OCI-LY1 (cell line): ENCODE results near the gene BTBD9.
"Not testable (repeated sequence)": the region's sequence is repeated elsewhere in the genome, so short reads cannot be mapped to it uniquely, and the experiment has no call there.

Experiments used
- H2AFZ ChIP-seq: fragments of 200-600 bp; sonication (generic), shearing (Covaris generic); 2 replicates; pipeline ENCODE4 v1.6.0; 2014; ENCODE audit warnings: antibody characterized with exemption, mild to moderate bottlenecking, low read length
- H3F3A ChIP-seq: fragments of 200-600 bp; sonication (generic), shearing (Covaris generic); 2 replicates; pipeline ENCODE4 v1.6.0; 2014; ENCODE audit warnings: mild to moderate bottlenecking, antibody characterized with exemption, low read length, moderate library complexity; ENCODE audit not compliant: insufficient read depth
- H3K27ac ChIP-seq: fragments of 200-600 bp; sonication (generic); 2 replicates; pipeline ENCODE4 v1.5.1; 2014; ENCODE audit warnings: low read length, mixed run types, mild to moderate bottlenecking, low read depth; ENCODE audit not compliant: poor library complexity, severe bottlenecking
- H3K27me3 ChIP-seq: fragments of 200-600 bp; sonication (generic); 2 replicates; pipeline ENCODE4 v1.6.0; 2014; ENCODE audit warnings: antibody characterized with exemption, mild to moderate bottlenecking, low read length, moderate library complexity; ENCODE audit not compliant: insufficient read depth
- H3K36me3 ChIP-seq: fragments of 200-600 bp; sonication (generic); 2 replicates; pipeline ENCODE4 v1.6.1; 2014; ENCODE audit warnings: mild to moderate bottlenecking, antibody characterized with exemption, low read length, moderate library complexity, mixed read lengths; ENCODE audit not compliant: insufficient read depth
- H3K4me1 ChIP-seq: fragments of 200-600 bp; sonication (generic); 2 replicates; pipeline ENCODE4 v1.5.1; 2014; ENCODE audit warnings: mild to moderate bottlenecking, low read length, moderate library complexity; ENCODE audit not compliant: insufficient read depth, severe bottlenecking
- H3K4me2 ChIP-seq: fragments of 200-600 bp; sonication (generic), shearing (Covaris generic); 2 replicates; pipeline ENCODE4 v1.6.1; 2014; ENCODE audit warnings: low read length
- H3K4me3 ChIP-seq: fragments of 200-600 bp; sonication (generic); 2 replicates; pipeline ENCODE4 v1.5.1; 2014; ENCODE audit warnings: low read length, low read depth, mild to moderate bottlenecking, mixed read lengths; ENCODE audit not compliant: poor library complexity, severe bottlenecking
- H3K79me2 ChIP-seq: fragments of 200-600 bp; shearing (Covaris generic); 2 replicates; pipeline ENCODE4 v1.6.1; 2016; ENCODE audit warnings: mixed run types, low read length, mixed read lengths; ENCODE audit not compliant: insufficient read depth
- H3K9ac ChIP-seq: fragments of 200-600 bp; sonication (generic), shearing (Covaris generic); 2 replicates; pipeline ENCODE4 v1.6.1; 2014; ENCODE audit warnings: mild to moderate bottlenecking, low read length, mixed read lengths
- H3K9me2 ChIP-seq: fragments of 200-600 bp; sonication (generic), shearing (Covaris generic); 2 replicates; pipeline ENCODE4 v1.6.1; 2014; ENCODE audit warnings: low read depth, mild to moderate bottlenecking, low read length, mixed read lengths
- H3K9me3 ChIP-seq: fragments of 200-600 bp; shearing (Covaris generic); 2 replicates; pipeline ENCODE4 v1.6.1; 2014; ENCODE audit warnings: low read length, mixed read lengths
- H4K20me1 ChIP-seq: fragments of 200-600 bp; sonication (generic), shearing (Covaris generic); 2 replicates; pipeline ENCODE4 v1.6.0; 2016; ENCODE audit warnings: mild to moderate bottlenecking, low read length; ENCODE audit not compliant: insufficient read depth
- CTCF ChIP-seq: fragments of 200-600 bp; sonication (generic), shearing (Covaris generic); IDR thresholded peaks from 2 replicates; pipeline ENCODE4 v1.5.1; 2017; ENCODE audit warnings: mild to moderate bottlenecking, antibody characterized with exemption, low read length, moderate library complexity, mixed read lengths
- EZH2 ChIP-seq: fragments of 200-600 bp; sonication (generic), shearing (Covaris generic); IDR thresholded peaks from 2 replicates; pipeline ENCODE4 v1.8.0; 2017; ENCODE audit warnings: borderline replicate concordance, mixed run types, mild to moderate bottlenecking, antibody characterized with exemption, low read length, moderate library complexity, mixed read lengths

The BTBD9 gene

GRCh38 chr6:38632490-38632889 is 7.2 kb downstream of the BTBD9 start:
- Histone ChIP-seq H3K4me2 (no peak overlapping the region), H3K79me2 (no peaks in the 10 kb centered on the region), H3K9ac (no peak overlapping the region), H3K4me3 (no peak overlapping the region), H3K27ac (no peak overlapping the region), H3K4me1 (no peaks in the 10 kb centered on the region), H3F3A (no peaks in the 10 kb centered on the region), H4K20me1 (no peaks in the 10 kb centered on the region), H3K9me3 (no peaks in the 10 kb centered on the region), H3K36me3 (no peaks in the 10 kb centered on the region), H2AFZ (no peak overlapping the region), H3K9me2 (no peaks in the 10 kb centered on the region), H3K27me3 (no peaks in the 10 kb centered on the region)
- TF ChIP-seq EZH2 (no peak), CTCF (no peak)

- H2AFZ ChIP-seq, result no peak overlapping the region
- H3K9me2 ChIP-seq, result no peaks in the 10 kb centered on the region
- no peak overlapping the region for H3K9ac ChIP-seq
- no peaks in the 10 kb centered on the region for H3K9me3 ChIP-seq
- no peak overlapping the region for H3K4me2 ChIP-seq
- H3K4me1 ChIP-seq, result no peaks in the 10 kb centered on the region
- no peak for TF ChIP-seq CTCF
- TF ChIP-seq EZH2, result no peak
- H4K20me1 ChIP-seq, result no peaks in the 10 kb centered on the region
- H3K79me2 ChIP-seq, result no peaks in the 10 kb centered on the region
- no peaks in the 10 kb centered on the region for H3K36me3 ChIP-seq
- no peaks in the 10 kb centered on the region for H3F3A ChIP-seq
- no peaks in the 10 kb centered on the region for H3K27me3 ChIP-seq
- no peak overlapping the region for H3K4me3 ChIP-seq
- no peak overlapping the region for H3K27ac ChIP-seq
These were observed 8.4 kb downstream of the BTBD9 start for GRCh38 chr6:38631186-38631783.

GRCh38 chr6:38625217-38625616 is 14.5 kb downstream of the BTBD9 start:
- H3K27ac ChIP-seq, result no peak overlapping the region
- H3K36me3 ChIP-seq, result no peaks in the 10 kb centered on the region
- no peaks in the 10 kb centered on the region for H3K79me2 ChIP-seq
- H3K9me3 ChIP-seq, result no peaks in the 10 kb centered on the region
- H3K4me3 ChIP-seq, result no peak overlapping the region
- H3K27me3 ChIP-seq, result no peaks in the 10 kb centered on the region
- H3K9ac ChIP-seq, result no peak overlapping the region
- no peak overlapping the region for H3K4me2 ChIP-seq
- TF ChIP-seq EZH2 (no peak), CTCF (no peak)
- no peak overlapping the region for H2AFZ ChIP-seq
- H3K9me2 ChIP-seq, result no peaks in the 10 kb centered on the region
- no peaks in the 10 kb centered on the region for H3K4me1 ChIP-seq
- no peaks in the 10 kb centered on the region for H4K20me1 ChIP-seq
- H3F3A ChIP-seq, result no peaks in the 10 kb centered on the region

GRCh38 chr6:38619342-38619741 is 20.4 kb downstream of the BTBD9 start:
- H3K4me1 ChIP-seq, H3K36me3 ChIP-seq, H3K27me3 ChIP-seq: not testable (repeated sequence)

GRCh38 chr6:38618301-38618700 is 21.4 kb downstream of the BTBD9 start:
- H3K4me2 ChIP-seq, H3K36me3 ChIP-seq, H3K9ac ChIP-seq, H3K27ac ChIP-seq, H3K9me3 ChIP-seq, H3K4me3 ChIP-seq, H3K9me2 ChIP-seq, H3K79me2 ChIP-seq, H4K20me1 ChIP-seq, H2AFZ ChIP-seq, H3K27me3 ChIP-seq, H3K4me1 ChIP-seq, H3F3A ChIP-seq: not testable (repeated sequence)

More at GRCh38 chr6:38619342-38619741, 20.4 kb downstream of the BTBD9 start:
- not testable (repeated sequence) for H3F3A ChIP-seq, H3K27ac ChIP-seq, H3K9ac ChIP-seq, H3K79me2 ChIP-seq, H3K9me2 ChIP-seq, H3K4me2 ChIP-seq, H3K4me3 ChIP-seq, H4K20me1 ChIP-seq, H2AFZ ChIP-seq, H3K9me3 ChIP-seq
